GM23338 (cell line): Measurements from ENCODE around the gene FEV. TPM values are rescaled to one million over a fixed set of nuclear protein-coding genes. Genes with fewer than 3 reads are reported as not detected.

ENCODE experiments used
- ATAC-seq: fragments of 200-7000 bp; cut with Tn5 transposase; 3 replicates; pipeline ENCODE4 v1.9.1; 2020
- DNase-seq: peaks from one replicate; pipeline ENCODE4 v3.0.0-alpha.2; 2015; ENCODE audit warnings: low spot score
- H2AFZ ChIP-seq: fragments of 200-600 bp; sonication (generic); 2 replicates; pipeline ENCODE4 v1.8.0; 2016; ENCODE audit warnings: antibody characterized with exemption, mild to moderate bottlenecking, moderate library complexity
- H3F3A ChIP-seq: fragments of 200-600 bp; sonication (generic); replicated peaks from 2 replicates; pipeline ENCODE4 v1.8.0; 2017; ENCODE audit warnings: antibody characterized with exemption, mixed run types, low read depth
- H3K27ac ChIP-seq: fragments of 200-600 bp; sonication (generic); 2 replicates; pipeline ENCODE4 v1.6.1; 2016; ENCODE audit warnings: low read depth
- H3K27me3 ChIP-seq: fragments of 200-600 bp; sonication (generic); 2 replicates; pipeline ENCODE4 v1.8.0; 2016; ENCODE audit warnings: mild to moderate bottlenecking, mixed run types, moderate library complexity; ENCODE audit not compliant: insufficient read depth
- H3K36me3 ChIP-seq: fragments of 200-600 bp; sonication (generic); 2 replicates; pipeline ENCODE4 v1.8.0; 2016; ENCODE audit warnings: mild to moderate bottlenecking; ENCODE audit not compliant: insufficient read depth
- H3K4me1 ChIP-seq: fragments of 200-600 bp; sonication (generic); 2 replicates; pipeline ENCODE4 v1.8.0; 2016; ENCODE audit warnings: mild to moderate bottlenecking, moderate library complexity; ENCODE audit not compliant: insufficient read depth
- H3K4me2 ChIP-seq: fragments of 200-600 bp; sonication (generic); 2 replicates; pipeline ENCODE4 v1.7.1; 2017; ENCODE audit warnings: mixed run types
- H3K4me3 ChIP-seq: fragments of 200-600 bp; sonication (generic); 2 replicates; pipeline ENCODE4 v1.6.1; 2016; ENCODE audit warnings: mixed run types
- H3K79me2 ChIP-seq: fragments of 200-600 bp; sonication (generic); replicated peaks from 2 replicates; pipeline ENCODE4 v1.8.0; 2017; ENCODE audit warnings: mild to moderate bottlenecking; ENCODE audit not compliant: insufficient read depth
- H3K9me2 ChIP-seq: fragments of 200-600 bp; sonication (generic); 2 replicates; pipeline ENCODE4 v1.8.0; 2017; ENCODE audit not compliant: insufficient read depth
- H4K20me1 ChIP-seq: fragments of 200-600 bp; sonication (generic); replicated peaks from 2 replicates; pipeline ENCODE4 v1.8.0; 2017; ENCODE audit warnings: mild to moderate bottlenecking; ENCODE audit not compliant: insufficient read depth
- H3K27ac Mint-ChIP-seq: 2 replicates; pipeline ENCODE4 v1.8.0; 2020; ENCODE audit warnings: inconsistent platforms, mild to moderate bottlenecking, moderate library complexity, mixed read lengths
- H3K27me3 Mint-ChIP-seq: 3 replicates; pipeline ENCODE4 v1.8.0; 2022; ENCODE audit warnings: low read depth, mild to moderate bottlenecking, moderate library complexity, mixed read lengths, inconsistent platforms; ENCODE audit not compliant: insufficient read depth, poor library complexity
- H3K36me3 Mint-ChIP-seq: 3 replicates; pipeline ENCODE4 v1.8.0; 2021; ENCODE audit warnings: low read depth, mild to moderate bottlenecking, inconsistent platforms, moderate library complexity, mixed read lengths
- H3K4me1 Mint-ChIP-seq: 3 replicates; pipeline ENCODE4 v1.8.0; 2020; ENCODE audit warnings: mild to moderate bottlenecking, inconsistent platforms, mixed read lengths
- H3K4me3 Mint-ChIP-seq: 3 replicates; pipeline ENCODE4 v1.8.0; 2021; ENCODE audit warnings: moderate library complexity, mild to moderate bottlenecking, inconsistent platforms, mixed read lengths
- H3K9me3 Mint-ChIP-seq: 3 replicates; pipeline ENCODE4 v1.8.0; 2020; ENCODE audit warnings: moderate library complexity, mild to moderate bottlenecking, inconsistent platforms, mixed read lengths
- CREB1 ChIP-seq: fragments of 250-450 bp; sonication (Bioruptor Pico); IDR thresholded peaks from 2 replicates; pipeline ENCODE4 v1.5.0; 2020; ENCODE audit warnings: low read depth, mild to moderate bottlenecking, moderate library complexity
- CTCF ChIP-seq, 2 experiments: fragments of 200-600 bp in 1 of 2; sonication (generic) in 1 of 2; conservative IDR thresholded peaks; 2 replicates each; pipeline versions ENCODE4 v1.5.1 to v1.6.1; 2016 to 2017; ENCODE audit warnings: antibody characterized with exemption in 2 of 2, low read depth in 2 of 2, mild to moderate bottlenecking in 2 of 2, moderate library complexity in 1 of 2
- ETS1 ChIP-seq: IDR thresholded peaks from 2 replicates; pipeline ENCODE4 v1.6.1; 2016; ENCODE audit warnings: antibody characterized with exemption
- EZH2 ChIP-seq: fragments of 200-600 bp; sonication (generic); IDR thresholded peaks from one replicate; pipeline ENCODE4 v1.8.0; 2017; ENCODE audit warnings: antibody characterized with exemption, mild to moderate bottlenecking, low read depth; ENCODE audit not compliant: unreplicated experiment
- EZH2phosphoT487 ChIP-seq: fragments of 200-600 bp; sonication (generic); IDR thresholded peaks from one replicate; pipeline ENCODE4 v1.8.1; 2018; ENCODE audit warnings: antibody characterized with exemption; ENCODE audit not compliant: unreplicated experiment
- JUNB ChIP-seq: IDR thresholded peaks from one replicate; pipeline ENCODE4 v1.6.1; 2016; ENCODE audit warnings: antibody characterized with exemption; ENCODE audit not compliant: unreplicated experiment
- NANOG ChIP-seq: IDR thresholded peaks from 2 replicates; pipeline ENCODE4 v1.6.1; 2016; ENCODE audit warnings: antibody characterized with exemption, borderline replicate concordance
- POLR2AphosphoS5 ChIP-seq: IDR thresholded peaks from 2 replicates; pipeline ENCODE4 v1.6.1; 2016; ENCODE audit warnings: antibody characterized with exemption, low read depth
- REST ChIP-seq: IDR thresholded peaks from one replicate; pipeline ENCODE4 v1.6.1; 2018; ENCODE audit warnings: antibody characterized with exemption; ENCODE audit not compliant: unreplicated experiment
- STAT1 ChIP-seq: IDR thresholded peaks from one replicate; pipeline ENCODE4 v1.6.1; 2016; ENCODE audit warnings: antibody characterized with exemption; ENCODE audit not compliant: unreplicated experiment
- ZNF114 ChIP-seq: fragments of 250-450 bp; sonication (Bioruptor Pico); IDR thresholded peaks from 2 replicates; pipeline ENCODE4 v1.5.0; 2020; ENCODE audit warnings: mild to moderate bottlenecking, moderate library complexity
- ZNF331 ChIP-seq: fragments of 250-450 bp; sonication (Bioruptor Pico); IDR thresholded peaks from 2 replicates; pipeline ENCODE4 v1.5.0; 2020; ENCODE audit warnings: low read depth, mild to moderate bottlenecking, moderate library complexity
- ZNF462 ChIP-seq: fragments of 250-450 bp; sonication (Bioruptor Pico); IDR thresholded peaks from 2 replicates; pipeline ENCODE4 v1.5.0; 2020; ENCODE audit warnings: mild to moderate bottlenecking, moderate library complexity
- polyA plus RNA-seq: library from polyadenylated mRNA; unstranded; fragments of >200 nt; fragmentation: Nextera tagmentation; extraction: Ambion mirVana; gene quantifications from 2 replicates; pipeline ENCODE4 v1.2.1, GENCODE V29; 2016
- total RNA-seq: library from RNA; depleted of rRNA; stranded (reverse); fragments of >200 nt; shearing (Covaris generic); gene quantifications from 2 replicates; pipeline ENCODE4 v1.2.3, GENCODE V29; 2014

Gene FEV
- total and polyA plus RNA-seq, 2 experiments from 2014 or later = not detected

GRCh38 chr2:219022041-219022440 is 37.1 kb upstream of the FEV start:
- Histone ChIP-seq H3K4me2 (no peak overlapping the region), H3K36me3 (no peaks in the 10 kb centered on the region), H3K79me2 (no peaks in the 10 kb centered on the region), H3K27me3 (no peaks in the 10 kb centered on the region), H3K9me2 (no peaks in the 10 kb centered on the region), H3F3A (no peaks in the 10 kb centered on the region), H4K20me1 (no peaks in the 10 kb centered on the region), H3K27ac (no peak overlapping the region), H3K4me1 (no peaks in the 10 kb centered on the region), H3K4me3 (no peak overlapping the region), H2AFZ (no peak overlapping the region)
- no peaks in the 10 kb centered on the region; the same call in 2 of the 3 replicates for H3K4me1 Mint-ChIP-seq
- no peaks in the 10 kb centered on the region for H3K9me3 Mint-ChIP-seq
- no peak overlapping the region for H3K27ac Mint-ChIP-seq
- H3K4me3 Mint-ChIP-seq = no peak overlapping the region
- DNase-seq = no peak
- H3K27me3 Mint-ChIP-seq = peaks cover 3% of the 10 kb centered on the region
- ATAC-seq = no peak
- H3K36me3 Mint-ChIP-seq = no peaks in the 10 kb centered on the region
- no peak for TF ChIP-seq CREB1
- no peak for TF ChIP-seq CTCF (conservative IDR thresholded peaks at IDR 0.05; ENCODE audit: low read depth in 2 of 2)
- TF ChIP-seq EZH2 = no peak
- no peak for TF ChIP-seq ZNF331 (CRISPR knock-in tag)
- no peak for TF ChIP-seq ZNF462 (CRISPR knock-in tag)
- TF ChIP-seq JUNB = no peak
- no peak for TF ChIP-seq REST
- TF ChIP-seq STAT1 = no peak
- TF ChIP-seq POLR2AphosphoS5 = no peak
- no peak for TF ChIP-seq NANOG
- TF ChIP-seq ZNF114 (CRISPR knock-in tag) = no peak
- no peak for TF ChIP-seq ETS1
- no peak for TF ChIP-seq EZH2phosphoT487
